ENCODE measurements around the gene CANX. TPM values are rescaled to one million over a fixed set of nuclear protein-coding genes. Genes with fewer than 3 reads are reported as not detected.

The CANX gene
- total and polyA plus RNA-seq, 2 of the 13 experiments (the other 11 are each of a cell fraction or from before 2014, with no cell fraction given), result 477 to 680 TPM

DNA sequence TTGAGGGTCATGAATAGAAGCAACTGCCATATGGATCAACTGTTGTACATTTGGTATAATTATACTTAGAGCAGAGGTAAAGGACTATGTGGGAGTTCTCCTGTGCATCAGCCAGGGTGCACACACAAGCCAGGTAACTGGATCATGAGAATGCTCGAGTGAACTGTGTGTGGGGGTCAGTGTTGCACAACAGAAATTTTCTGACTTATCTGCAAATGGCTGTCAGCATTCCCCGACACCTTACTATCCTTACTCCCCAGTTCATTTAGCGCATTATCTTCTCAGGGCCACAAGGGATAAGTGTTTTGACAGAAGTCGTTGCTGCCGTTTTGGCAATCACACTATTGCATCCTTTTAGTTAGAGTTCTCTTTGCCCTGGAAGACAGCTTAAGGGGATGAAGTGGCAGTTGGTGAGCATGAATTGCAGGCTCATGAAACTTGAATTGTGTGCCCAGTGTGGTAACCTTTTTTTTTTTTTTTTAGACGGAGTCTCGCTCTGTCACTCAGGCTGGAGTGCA, 1.7 kb downstream of the CANX start (continued):
- TF ChIP-seq, protein P1, sequence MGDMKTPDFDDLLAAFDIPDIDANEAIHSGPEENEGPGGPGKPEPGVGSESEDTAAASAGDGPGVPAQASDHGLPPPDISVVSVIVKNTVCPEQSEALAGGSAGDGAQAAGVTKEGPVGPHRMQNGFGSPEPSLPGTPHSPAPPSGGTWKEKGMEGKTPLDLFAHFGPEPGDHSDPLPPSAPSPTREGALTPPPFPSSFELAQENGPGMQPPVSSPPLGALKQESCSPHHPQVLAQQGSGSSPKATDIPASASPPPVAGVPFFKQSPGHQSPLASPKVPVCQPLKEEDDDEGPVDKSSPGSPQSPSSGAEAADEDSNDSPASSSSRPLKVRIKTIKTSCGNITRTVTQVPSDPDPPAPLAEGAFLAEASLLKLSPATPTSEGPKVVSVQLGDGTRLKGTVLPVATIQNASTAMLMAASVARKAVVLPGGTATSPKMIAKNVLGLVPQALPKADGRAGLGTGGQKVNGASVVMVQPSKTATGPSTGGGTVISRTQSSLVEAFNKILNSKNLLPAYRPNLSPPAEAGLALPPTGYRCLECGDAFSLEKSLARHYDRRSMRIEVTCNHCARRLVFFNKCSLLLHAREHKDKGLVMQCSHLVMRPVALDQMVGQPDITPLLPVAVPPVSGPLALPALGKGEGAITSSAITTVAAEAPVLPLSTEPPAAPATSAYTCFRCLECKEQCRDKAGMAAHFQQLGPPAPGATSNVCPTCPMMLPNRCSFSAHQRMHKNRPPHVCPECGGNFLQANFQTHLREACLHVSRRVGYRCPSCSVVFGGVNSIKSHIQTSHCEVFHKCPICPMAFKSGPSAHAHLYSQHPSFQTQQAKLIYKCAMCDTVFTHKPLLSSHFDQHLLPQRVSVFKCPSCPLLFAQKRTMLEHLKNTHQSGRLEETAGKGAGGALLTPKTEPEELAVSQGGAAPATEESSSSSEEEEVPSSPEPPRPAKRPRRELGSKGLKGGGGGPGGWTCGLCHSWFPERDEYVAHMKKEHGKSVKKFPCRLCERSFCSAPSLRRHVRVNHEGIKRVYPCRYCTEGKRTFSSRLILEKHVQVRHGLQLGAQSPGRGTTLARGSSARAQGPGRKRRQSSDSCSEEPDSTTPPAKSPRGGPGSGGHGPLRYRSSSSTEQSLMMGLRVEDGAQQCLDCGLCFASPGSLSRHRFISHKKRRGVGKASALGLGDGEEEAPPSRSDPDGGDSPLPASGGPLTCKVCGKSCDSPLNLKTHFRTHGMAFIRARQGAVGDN (CRISPR knock-in tag; IDR thresholded peaks at IDR 0.05), result no peak
- TF ChIP-seq GATAD1 (CRISPR knock-in tag; IDR thresholded peaks at IDR 0.05), result peak; percentile 20; the same call in 1 of the 2 replicates
- TF ChIP-seq, protein P2, sequence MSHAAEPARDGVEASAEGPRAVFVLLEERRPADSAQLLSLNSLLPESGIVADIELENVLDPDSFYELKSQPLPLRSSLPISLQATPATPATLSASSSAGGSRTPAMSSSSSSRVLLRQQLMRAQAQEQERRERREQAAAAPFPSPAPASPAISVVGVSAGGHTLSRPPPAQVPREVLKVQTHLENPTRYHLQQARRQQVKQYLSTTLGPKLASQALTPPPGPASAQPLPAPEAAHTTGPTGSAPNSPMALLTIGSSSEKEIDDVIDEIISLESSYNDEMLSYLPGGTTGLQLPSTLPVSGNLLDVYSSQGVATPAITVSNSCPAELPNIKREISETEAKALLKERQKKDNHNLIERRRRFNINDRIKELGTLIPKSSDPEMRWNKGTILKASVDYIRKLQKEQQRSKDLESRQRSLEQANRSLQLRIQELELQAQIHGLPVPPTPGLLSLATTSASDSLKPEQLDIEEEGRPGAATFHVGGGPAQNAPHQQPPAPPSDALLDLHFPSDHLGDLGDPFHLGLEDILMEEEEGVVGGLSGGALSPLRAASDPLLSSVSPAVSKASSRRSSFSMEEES (CRISPR knock-in tag; IDR thresholded peaks at IDR 0.05), result peak; percentile 53; the same call in 1 of the 2 replicates
- TF ChIP-seq, protein P3, sequence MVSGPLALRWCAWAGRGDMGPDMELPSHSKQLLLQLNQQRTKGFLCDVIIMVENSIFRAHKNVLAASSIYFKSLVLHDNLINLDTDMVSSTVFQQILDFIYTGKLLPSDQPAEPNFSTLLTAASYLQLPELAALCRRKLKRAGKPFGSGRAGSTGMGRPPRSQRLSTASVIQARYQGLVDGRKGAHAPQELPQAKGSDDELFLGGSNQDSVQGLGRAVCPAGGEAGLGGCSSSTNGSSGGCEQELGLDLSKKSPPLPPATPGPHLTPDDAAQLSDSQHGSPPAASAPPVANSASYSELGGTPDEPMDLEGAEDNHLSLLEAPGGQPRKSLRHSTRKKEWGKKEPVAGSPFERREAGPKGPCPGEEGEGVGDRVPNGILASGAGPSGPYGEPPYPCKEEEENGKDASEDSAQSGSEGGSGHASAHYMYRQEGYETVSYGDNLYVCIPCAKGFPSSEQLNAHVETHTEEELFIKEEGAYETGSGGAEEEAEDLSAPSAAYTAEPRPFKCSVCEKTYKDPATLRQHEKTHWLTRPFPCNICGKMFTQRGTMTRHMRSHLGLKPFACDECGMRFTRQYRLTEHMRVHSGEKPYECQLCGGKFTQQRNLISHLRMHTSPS (CRISPR knock-in tag; IDR thresholded peaks at IDR 0.05; ENCODE audit: low read depth), result no peak
- TF ChIP-seq ZNF530 (CRISPR knock-in tag; IDR thresholded peaks at IDR 0.05; ENCODE audit: low read depth), result no peak
- no peak for TF ChIP-seq ZNF510 (CRISPR knock-in tag; IDR thresholded peaks at IDR 0.05; ENCODE audit: low read depth)
- TF ChIP-seq SALL1 (CRISPR knock-in tag; IDR thresholded peaks at IDR 0.05), result peak; percentile 27; the same call in 1 of the 2 replicates
- TF ChIP-seq, protein P4, sequence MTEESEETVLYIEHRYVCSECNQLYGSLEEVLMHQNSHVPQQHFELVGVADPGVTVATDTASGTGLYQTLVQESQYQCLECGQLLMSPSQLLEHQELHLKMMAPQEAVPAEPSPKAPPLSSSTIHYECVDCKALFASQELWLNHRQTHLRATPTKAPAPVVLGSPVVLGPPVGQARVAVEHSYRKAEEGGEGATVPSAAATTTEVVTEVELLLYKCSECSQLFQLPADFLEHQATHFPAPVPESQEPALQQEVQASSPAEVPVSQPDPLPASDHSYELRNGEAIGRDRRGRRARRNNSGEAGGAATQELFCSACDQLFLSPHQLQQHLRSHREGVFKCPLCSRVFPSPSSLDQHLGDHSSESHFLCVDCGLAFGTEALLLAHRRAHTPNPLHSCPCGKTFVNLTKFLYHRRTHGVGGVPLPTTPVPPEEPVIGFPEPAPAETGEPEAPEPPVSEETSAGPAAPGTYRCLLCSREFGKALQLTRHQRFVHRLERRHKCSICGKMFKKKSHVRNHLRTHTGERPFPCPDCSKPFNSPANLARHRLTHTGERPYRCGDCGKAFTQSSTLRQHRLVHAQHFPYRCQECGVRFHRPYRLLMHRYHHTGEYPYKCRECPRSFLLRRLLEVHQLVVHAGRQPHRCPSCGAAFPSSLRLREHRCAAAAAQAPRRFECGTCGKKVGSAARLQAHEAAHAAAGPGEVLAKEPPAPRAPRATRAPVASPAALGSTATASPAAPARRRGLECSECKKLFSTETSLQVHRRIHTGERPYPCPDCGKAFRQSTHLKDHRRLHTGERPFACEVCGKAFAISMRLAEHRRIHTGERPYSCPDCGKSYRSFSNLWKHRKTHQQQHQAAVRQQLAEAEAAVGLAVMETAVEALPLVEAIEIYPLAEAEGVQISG (CRISPR knock-in tag; IDR thresholded peaks at IDR 0.05), result no peak
- TF ChIP-seq, protein P5, sequence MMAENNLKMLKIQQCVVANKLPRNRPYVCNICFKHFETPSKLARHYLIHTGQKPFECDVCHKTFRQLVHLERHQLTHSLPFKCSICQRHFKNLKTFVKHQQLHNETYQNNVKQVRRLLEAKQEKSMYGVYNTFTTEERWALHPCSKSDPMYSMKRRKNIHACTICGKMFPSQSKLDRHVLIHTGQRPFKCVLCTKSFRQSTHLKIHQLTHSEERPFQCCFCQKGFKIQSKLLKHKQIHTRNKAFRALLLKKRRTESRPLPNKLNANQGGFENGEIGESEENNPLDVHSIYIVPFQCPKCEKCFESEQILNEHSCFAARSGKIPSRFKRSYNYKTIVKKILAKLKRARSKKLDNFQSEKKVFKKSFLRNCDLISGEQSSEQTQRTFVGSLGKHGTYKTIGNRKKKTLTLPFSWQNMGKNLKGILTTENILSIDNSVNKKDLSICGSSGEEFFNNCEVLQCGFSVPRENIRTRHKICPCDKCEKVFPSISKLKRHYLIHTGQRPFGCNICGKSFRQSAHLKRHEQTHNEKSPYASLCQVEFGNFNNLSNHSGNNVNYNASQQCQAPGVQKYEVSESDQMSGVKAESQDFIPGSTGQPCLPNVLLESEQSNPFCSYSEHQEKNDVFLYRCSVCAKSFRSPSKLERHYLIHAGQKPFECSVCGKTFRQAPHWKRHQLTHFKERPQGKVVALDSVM (CRISPR knock-in tag; IDR thresholded peaks at IDR 0.05), result no peak
- TF ChIP-seq EP300 (IDR thresholded peaks at IDR 0.05; ENCODE audit: low read depth in 2 of 2, low read length in 2 of 2), result 0 out of 4 replicates have a peak, but pooled peaks of 1 of the 2 experiments have one; percentile 11
- no peak for TF ChIP-seq EP300 (CRISPR knock-in tag; IDR thresholded peaks at IDR 0.05; ENCODE audit: borderline replicate concordance)
- no peak for TF ChIP-seq ZNF7 (CRISPR knock-in tag; IDR thresholded peaks at IDR 0.05)
- TF ChIP-seq ZFP62 (CRISPR knock-in tag; IDR thresholded peaks at IDR 0.05), result no peak
- no peak for TF ChIP-seq ZBTB42 (CRISPR knock-in tag; IDR thresholded peaks at IDR 0.05)
- TF ChIP-seq, protein P6, sequence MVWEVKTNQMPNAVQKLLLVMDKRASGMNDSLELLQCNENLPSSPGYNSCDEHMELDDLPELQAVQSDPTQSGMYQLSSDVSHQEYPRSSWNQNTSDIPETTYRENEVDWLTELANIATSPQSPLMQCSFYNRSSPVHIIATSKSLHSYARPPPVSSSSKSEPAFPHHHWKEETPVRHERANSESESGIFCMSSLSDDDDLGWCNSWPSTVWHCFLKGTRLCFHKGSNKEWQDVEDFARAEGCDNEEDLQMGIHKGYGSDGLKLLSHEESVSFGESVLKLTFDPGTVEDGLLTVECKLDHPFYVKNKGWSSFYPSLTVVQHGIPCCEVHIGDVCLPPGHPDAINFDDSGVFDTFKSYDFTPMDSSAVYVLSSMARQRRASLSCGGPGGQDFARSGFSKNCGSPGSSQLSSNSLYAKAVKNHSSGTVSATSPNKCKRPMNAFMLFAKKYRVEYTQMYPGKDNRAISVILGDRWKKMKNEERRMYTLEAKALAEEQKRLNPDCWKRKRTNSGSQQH (CRISPR knock-in tag; IDR thresholded peaks at IDR 0.05; ENCODE audit: low read depth), result no peak

All from HepG2 (cell line).